ENCODE measurements around the gene CDKN2B. TPM values are rescaled to one million over a fixed set of nuclear protein-coding genes. Genes with fewer than 3 reads are reported as not detected.

Gene CDKN2B
- total and polyA plus RNA-seq, 7 experiments from 2014 or later = 0.32 to 4.1 (median 1.6) TPM; not detected in 4

- DNase-seq (no peak), ATAC-seq (no peak)
- Mint-ChIP-seq H3K36me3 (peaks cover 0 to 4% (median 0%) of the 10 kb centered on the region in 5 donors), H3K9me3 (peaks cover 0 to 16% (median 5%) of the 10 kb centered on the region in 11 donors), H3K27me3 (peaks cover 71 to 92% (median 79%) of the 10 kb centered on the region in 5 donors), H3K27ac (no peak overlapping the region), H3K4me1 (peaks cover 0 to 5% (median 0%) of the 10 kb centered on the region in 7 donors), H3K4me3 (no peak overlapping the region)
- POLR2A ChIA-PET = interaction anchor here (1.0 kb wide), 1 partner anchor 8 kb away, joined by 5 read pairs; no protein-coding TSS in a partner anchor
- Histone ChIP-seq H3K4me1 (ENCODE audit: control insufficient read depth in 2 of 2, insufficient read depth in 2 of 2, low read length in 2 of 2) (no peaks in the 10 kb centered on the region), H3K4me3 (ENCODE audit: low read length) (no peak overlapping the region), H3K36me3 (ENCODE audit: control insufficient read depth in 2 of 3, insufficient read depth in 3 of 3, low read length in 3 of 3) (no peaks in the 10 kb centered on the region), H3K27ac (ENCODE audit: low read depth, low read length) (no peak overlapping the region), H3K27me3 (ENCODE audit: control insufficient read depth in 2 of 2, insufficient read depth in 2 of 2, low read length in 2 of 2) (peaks cover 0 to 21% of the 10 kb centered on the region in 2 donors), H3K9me3 (ENCODE audit: control insufficient read depth in 2 of 3, low read length in 3 of 3) (no peaks in the 10 kb centered on the region)
- intact Hi-C loops (cut with micrococcal nuclease) = no loop called here
- CTCF ChIA-PET = no interaction called here
Measured at GRCh38 chr9:21982861-21983560, 26.1 kb downstream of the CDKN2B start.

GRCh38 chr9:21982391-21982790, 26.7 kb downstream of the CDKN2B start:
- Mint-ChIP-seq H3K27ac (no peak overlapping the region), H3K36me3 (peaks cover 0 to 4% (median 0%) of the 10 kb centered on the region in 5 donors), H3K9me3 (peaks cover 0 to 18% (median 5%) of the 10 kb centered on the region in 11 donors), H3K4me1 (peaks cover 0 to 4% (median 0%) of the 10 kb centered on the region in 7 donors), H3K27me3 (peaks cover 72 to 93% (median 79%) of the 10 kb centered on the region in 5 donors), H3K4me3 (no peak overlapping the region)
- ChIA-PET POLR2A (interaction anchor here (1.0 kb wide), 1 partner anchor 9 kb away, joined by 5 read pairs; no protein-coding TSS in a partner anchor), CTCF (no interaction called here)
- intact Hi-C loops (cut with micrococcal nuclease) = no loop called here
- no peak for DNase-seq
- Histone ChIP-seq H3K4me3 (ENCODE audit: low read length) (no peak overlapping the region), H3K27me3 (ENCODE audit: control insufficient read depth in 2 of 2, insufficient read depth in 2 of 2, low read length in 2 of 2) (peaks cover 2 to 23% of the 10 kb centered on the region in 2 donors), H3K4me1 (ENCODE audit: control insufficient read depth in 2 of 2, insufficient read depth in 2 of 2, low read length in 2 of 2) (no peaks in the 10 kb centered on the region), H3K9me3 (ENCODE audit: control insufficient read depth in 2 of 3, low read length in 3 of 3) (no peaks in the 10 kb centered on the region), H3K27ac (ENCODE audit: low read depth, low read length) (no peak overlapping the region), H3K36me3 (ENCODE audit: control insufficient read depth in 2 of 3, insufficient read depth in 3 of 3, low read length in 3 of 3) (no peaks in the 10 kb centered on the region)
- no peak for ATAC-seq

GRCh38 chr9:21976334-21976875, 32.7 kb downstream of the CDKN2B start:
- no peak overlapping the region for H3K27ac Mint-ChIP-seq
- Histone ChIP-seq H3K9me3 (ENCODE audit: control insufficient read depth in 2 of 3, low read length in 3 of 3) (no peaks in the 10 kb centered on the region), H3K27ac (ENCODE audit: low read depth, low read length) (no peak overlapping the region), H3K36me3 (ENCODE audit: control insufficient read depth in 2 of 3, insufficient read depth in 3 of 3, low read length in 3 of 3) (no peaks in the 10 kb centered on the region), H3K27me3 (ENCODE audit: control insufficient read depth in 2 of 2, insufficient read depth in 2 of 2, low read length in 2 of 2) (peaks cover 42 to 69% of the 10 kb centered on the region in 2 donors), H3K4me1 (ENCODE audit: control insufficient read depth in 2 of 2, insufficient read depth in 2 of 2, low read length in 2 of 2) (peaks cover 13 to 17% of the 10 kb centered on the region in 2 donors), H3K4me3 (ENCODE audit: low read length) (no peak overlapping the region)
- intact Hi-C loops (cut with micrococcal nuclease) = no loop called here
- peaks cover 0 to 7% (median 3%) of the 10 kb centered on the region in 5 donors for H3K36me3 Mint-ChIP-seq
- peaks cover 87 to 96% (median 88%) of the 10 kb centered on the region in 5 donors for H3K27me3 Mint-ChIP-seq
- DNase-seq (no peak), ATAC-seq (no peak)
- H3K4me1 Mint-ChIP-seq = peaks cover 0 to 26% (median 17%) of the 10 kb centered on the region in 7 donors
- no peak overlapping the region for H3K4me3 Mint-ChIP-seq
- ChIA-PET CTCF (no interaction called here), POLR2A (interaction anchor here (1.0 kb wide), 1 partner anchor 8 kb away, joined by 3 read pairs; no protein-coding TSS in a partner anchor)
- peaks cover 0 to 49% (median 18%) of the 10 kb centered on the region in 11 donors for H3K9me3 Mint-ChIP-seq

- Mint-ChIP-seq H3K9me3 (peaks cover 3 to 62% (median 22%) of the 10 kb centered on the region in 11 donors), H3K4me1 (peaks cover 0 to 30% (median 21%) of the 10 kb centered on the region in 7 donors), H3K36me3 (peaks cover 0 to 13% (median 8%) of the 10 kb centered on the region in 5 donors), H3K4me3 (peak overlapping the region; percentile 74 to 90 (median 82)), H3K27me3 (peaks cover 92 to 97% (median 93%) of the 10 kb centered on the region in 5 donors), H3K27ac (peak overlapping the region in 3 of 9 donors; percentile 26 to 64 (median 58))
- Histone ChIP-seq H3K4me3 (ENCODE audit: low read length) (peak overlapping the region; percentile 43), H3K27ac (ENCODE audit: low read depth, low read length) (no peak overlapping the region), H3K36me3 (ENCODE audit: control insufficient read depth in 2 of 3, insufficient read depth in 3 of 3, low read length in 3 of 3) (no peaks in the 10 kb centered on the region), H3K27me3 (ENCODE audit: control insufficient read depth in 2 of 2, insufficient read depth in 2 of 2, low read length in 2 of 2) (peaks cover 56 to 75% of the 10 kb centered on the region in 2 donors), H3K4me1 (ENCODE audit: control insufficient read depth in 2 of 2, insufficient read depth in 2 of 2, low read length in 2 of 2) (peaks cover 13 to 17% of the 10 kb centered on the region in 2 donors), H3K9me3 (ENCODE audit: control insufficient read depth in 2 of 3, low read length in 3 of 3) (peaks cover 0 to 5% (median 0%) of the 10 kb centered on the region in 3 experiments)
- intact Hi-C loops (cut with micrococcal nuclease) = loop anchor here (1.0 to 5.0 kb wide), 6 partner anchors 8 to 1847 kb away; partner anchors contain the start of genes CDKN2A (in 2 of the 2), CDKN2B-AS1 (in 2 of the 2) and MTAP (in 1 of the 2)
- ChIA-PET CTCF (no interaction called here), POLR2A (no interaction called here)
- DNase-seq (peak in 3 of 9 donors; percentile 31 to 46 (median 41)), ATAC-seq (peak; percentile 68)
Measured at GRCh38 chr9:21974722-21975409, 34.2 kb downstream of the CDKN2B start.

- DNase-seq = no peak
- peaks cover 0 to 13% (median 8%) of the 10 kb centered on the region in 5 donors for H3K36me3 Mint-ChIP-seq
- Histone ChIP-seq H3K27me3 (ENCODE audit: control insufficient read depth in 2 of 2, insufficient read depth in 2 of 2, low read length in 2 of 2) (peaks cover 61 to 75% of the 10 kb centered on the region in 2 donors), H3K4me1 (ENCODE audit: control insufficient read depth in 2 of 2, insufficient read depth in 2 of 2, low read length in 2 of 2) (peaks cover 13 to 17% of the 10 kb centered on the region in 2 donors), H3K4me3 (ENCODE audit: low read length) (peak overlapping the region; percentile 43), H3K27ac (ENCODE audit: low read depth, low read length) (no peak overlapping the region), H3K36me3 (ENCODE audit: control insufficient read depth in 2 of 3, insufficient read depth in 3 of 3, low read length in 3 of 3) (no peaks in the 10 kb centered on the region), H3K9me3 (ENCODE audit: control insufficient read depth in 2 of 3, low read length in 3 of 3) (peaks cover 0 to 11% (median under 1%) of the 10 kb centered on the region in 3 experiments)
- H3K27ac Mint-ChIP-seq = peak overlapping the region in 2 of 9 donors; percentile 26 to 64
- intact Hi-C loops (cut with micrococcal nuclease) = loop anchor here (2.0 to 5.0 kb wide), 3 partner anchors 144 to 1848 kb away; partner anchors contain the start of gene MTAP (in 1 of the 2)
- POLR2A ChIA-PET = no interaction called here
- H3K4me3 Mint-ChIP-seq = peak overlapping the region; percentile 74 to 90 (median 82)
- CTCF ChIA-PET = no interaction called here
- no peak for ATAC-seq
- peaks cover 0 to 66% (median 23%) of the 10 kb centered on the region in 11 donors for H3K9me3 Mint-ChIP-seq
- peaks cover 90 to 97% (median 93%) of the 10 kb centered on the region in 5 donors for H3K27me3 Mint-ChIP-seq
- H3K4me1 Mint-ChIP-seq = peaks cover 0 to 32% (median 21%) of the 10 kb centered on the region in 7 donors
Measured at GRCh38 chr9:21974343-21974721, 34.8 kb downstream of the CDKN2B start.

GRCh38 chr9:21972361-21972760, 36.7 kb downstream of the CDKN2B start:
- peaks cover 13 to 17% of the 10 kb centered on the region in 2 donors for H3K4me1 ChIP-seq (ENCODE audit: control insufficient read depth in 2 of 2, insufficient read depth in 2 of 2, low read length in 2 of 2)
- POLR2A ChIA-PET = interaction anchor here (0.7 kb wide), 1 partner anchor 1248 kb away, joined by 3 read pairs; no protein-coding TSS in a partner anchor
- ATAC-seq (no peak), DNase-seq (no peak)
- no peak overlapping the region for H3K4me3 ChIP-seq (ENCODE audit: low read length)
- H3K27me3 Mint-ChIP-seq = peaks cover 93 to 98% (median 95%) of the 10 kb centered on the region in 5 donors
- H3K9me3 Mint-ChIP-seq = peaks cover 7 to 79% (median 39%) of the 10 kb centered on the region in 11 donors
- peaks cover 0 to 25% (median 19%) of the 10 kb centered on the region in 5 donors for H3K36me3 Mint-ChIP-seq
- H3K4me3 Mint-ChIP-seq = no peak overlapping the region
- H3K27ac ChIP-seq (ENCODE audit: low read depth, low read length) = no peak overlapping the region
- H3K9me3 ChIP-seq (ENCODE audit: control insufficient read depth in 2 of 3, low read length in 3 of 3) = peaks cover 0 to 27% (median 5%) of the 10 kb centered on the region in 3 experiments
- no peaks in the 10 kb centered on the region for H3K36me3 ChIP-seq (ENCODE audit: control insufficient read depth in 2 of 3, insufficient read depth in 3 of 3, low read length in 3 of 3)
- intact Hi-C loops (cut with micrococcal nuclease) = loop anchor here (5.0 kb wide), 2 partner anchors 170 to 1850 kb away; partner anchors contain the start of gene MTAP (in 1 of the 2)
- peaks cover 6 to 39% (median 26%) of the 10 kb centered on the region in 7 donors for H3K4me1 Mint-ChIP-seq
- H3K27ac Mint-ChIP-seq = no peak overlapping the region
- H3K27me3 ChIP-seq (ENCODE audit: control insufficient read depth in 2 of 2, insufficient read depth in 2 of 2, low read length in 2 of 2) = peaks cover 73 to 88% of the 10 kb centered on the region in 2 donors
- CTCF ChIA-PET = interaction anchor here (0.6 kb wide), 1 partner anchor 652 kb away, joined by 3 read pairs; no protein-coding TSS in a partner anchor

Measured in naive thymus-derived CD4-positive, alpha-beta T cell (primary cell).